DND-41 (cell line): ENCODE results near the gene ELN.

Experiments
- ATAC-seq: fragments of 200-7000 bp; cut with Tn5 transposase; 3 replicates; pipeline ENCODE4 v1.9.1; 2021; ENCODE audit warnings: low read depth; ENCODE audit not compliant: insufficient read depth
- DNase-seq: peaks from one replicate; pipeline ENCODE4 v3.0.0-alpha.2; 2020
- H2AFZ ChIP-seq: 2 replicates; pipeline ENCODE4 v1.6.0; 2012; ENCODE audit warnings: low read depth, low read length
- H3K27ac ChIP-seq: 2 replicates; pipeline ENCODE4 v1.5.1; 2012; ENCODE audit warnings: low read length, inconsistent platforms
- H3K27me3 ChIP-seq: fragments of 200-600 bp; sonication (generic); 2 replicates; pipeline ENCODE4 v1.6.0; 2012; ENCODE audit warnings: low read length, mild to moderate bottlenecking, inconsistent platforms; ENCODE audit not compliant: insufficient read depth, poor library complexity
- H3K36me3 ChIP-seq: 2 replicates; pipeline ENCODE4 v1.5.1; 2012; ENCODE audit warnings: low read length, inconsistent platforms; ENCODE audit not compliant: insufficient read depth
- H3K4me1 ChIP-seq: 2 replicates; pipeline ENCODE4 v1.5.1; 2012; ENCODE audit warnings: mild to moderate bottlenecking, low read length; ENCODE audit not compliant: insufficient read depth
- H3K4me2 ChIP-seq: 2 replicates; pipeline ENCODE4 v1.6.0; 2012; ENCODE audit warnings: mild to moderate bottlenecking, moderate library complexity, low read length, inconsistent platforms; ENCODE audit not compliant: insufficient read depth
- H3K4me3 ChIP-seq, 2 experiments: fragments of 200-600 bp in 1 of 2; shearing (Covaris generic) in 1 of 2; 2 replicates each; pipeline ENCODE4 v1.5.1; 2012 to 2016; ENCODE audit warnings: inconsistent platforms in 2 of 2, low read length in 2 of 2, mild to moderate bottlenecking in 2 of 2, low read depth in 1 of 2, moderate library complexity in 1 of 2
- H3K79me2 ChIP-seq: 2 replicates; pipeline ENCODE4 v1.6.0; 2012; ENCODE audit warnings: low read length, inconsistent platforms; ENCODE audit not compliant: insufficient read depth
- H3K9ac ChIP-seq: 2 replicates; pipeline ENCODE4 v1.6.0; 2012; ENCODE audit warnings: low read depth, mild to moderate bottlenecking, inconsistent platforms, low read length, moderate library complexity
- H3K9me3 ChIP-seq: 2 replicates; pipeline ENCODE4 v1.5.1; 2012; ENCODE audit warnings: low read length, moderate library complexity, mild to moderate bottlenecking, inconsistent platforms; ENCODE audit not compliant: insufficient read depth, severe bottlenecking
- H4K20me1 ChIP-seq: 2 replicates; pipeline ENCODE4 v1.6.0; 2012; ENCODE audit warnings: low read length; ENCODE audit not compliant: insufficient read depth
- CTCF ChIP-seq: IDR thresholded peaks from 2 replicates; pipeline ENCODE4 v1.5.1; 2012; ENCODE audit warnings: borderline replicate concordance, low read length, moderate library complexity, mild to moderate bottlenecking; ENCODE audit not compliant: poor library complexity, severe bottlenecking; ENCODE audit errors: extremely low read depth
- EZH2 ChIP-seq: IDR thresholded peaks from 3 replicates; pipeline ENCODE4 v1.6.1; 2012; ENCODE audit warnings: borderline replicate concordance, low read depth, mild to moderate bottlenecking, moderate library complexity, low read length, inconsistent platforms; ENCODE audit not compliant: severe bottlenecking

The ELN gene

DNA sequence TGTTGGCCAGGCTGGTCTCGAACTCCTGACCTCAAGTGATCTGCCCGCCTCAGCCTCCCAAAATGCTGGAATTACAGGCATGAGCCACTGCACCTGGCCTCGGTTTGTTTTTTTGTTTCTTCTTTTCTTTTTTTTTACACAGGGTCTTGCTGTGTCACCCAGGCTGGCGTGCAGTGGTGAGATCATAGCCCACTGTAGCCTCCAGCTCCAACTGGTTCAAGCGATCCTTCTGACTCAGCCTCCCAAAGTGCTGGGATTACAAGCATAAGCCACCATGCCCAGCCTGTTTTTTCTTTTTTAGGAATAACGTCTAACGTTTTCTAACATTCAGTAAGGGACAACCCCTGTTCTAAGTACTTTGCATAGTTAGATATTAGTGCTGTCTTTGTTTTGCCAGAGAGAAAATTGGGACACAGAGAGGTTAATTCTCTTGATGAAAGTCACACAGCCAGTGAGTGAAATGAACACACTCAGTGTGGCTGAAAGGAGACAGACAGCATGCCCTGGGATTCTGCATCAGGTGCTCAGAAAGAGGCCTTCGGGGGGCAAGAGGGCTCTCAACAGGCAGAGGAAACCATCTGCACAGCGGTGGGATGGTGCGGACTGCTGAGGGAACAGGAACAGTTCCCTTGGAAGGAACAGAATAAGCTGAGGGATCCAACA, 59.9 kb downstream of the ELN start:
- no peak overlapping the region for H3K4me2 ChIP-seq
- TF ChIP-seq CTCF (no peak), EZH2 (no peak)
- peaks cover 17% of the 10 kb centered on the region for H3K4me1 ChIP-seq
- peaks cover 12% of the 10 kb centered on the region for H3K36me3 ChIP-seq
- no peaks in the 10 kb centered on the region for H3K9me3 ChIP-seq
- no peak for DNase-seq
- ATAC-seq: no peak
- H3K27me3 ChIP-seq: no peaks in the 10 kb centered on the region
- no peak overlapping the region for H3K9ac ChIP-seq
- H3K79me2 ChIP-seq: peaks cover 9% of the 10 kb centered on the region; the same call in 1 of the 2 replicates
- no peak overlapping the region for H2AFZ ChIP-seq
- no peak overlapping the region for H3K27ac ChIP-seq
- H4K20me1 ChIP-seq: no peaks in the 10 kb centered on the region
- no peak overlapping the region for H3K4me3 ChIP-seq

GRCh38 chr7:74092321-74092963, 64.5 kb downstream of the ELN start:
- Histone ChIP-seq H3K27me3 (no peaks in the 10 kb centered on the region), H3K4me2 (no peak overlapping the region), H3K36me3 (peaks cover 15% of the 10 kb centered on the region), H3K4me3 (no peak overlapping the region), H3K79me2 (no peaks in the 10 kb centered on the region), H3K9ac (no peak overlapping the region), H3K27ac (no peak overlapping the region), H3K9me3 (no peaks in the 10 kb centered on the region), H4K20me1 (no peaks in the 10 kb centered on the region), H3K4me1 (peaks cover 23% of the 10 kb centered on the region), H2AFZ (no peak overlapping the region)
- TF ChIP-seq CTCF (no peak), EZH2 (no peak)
- DNase-seq (no peak), ATAC-seq (no peak)

DNA sequence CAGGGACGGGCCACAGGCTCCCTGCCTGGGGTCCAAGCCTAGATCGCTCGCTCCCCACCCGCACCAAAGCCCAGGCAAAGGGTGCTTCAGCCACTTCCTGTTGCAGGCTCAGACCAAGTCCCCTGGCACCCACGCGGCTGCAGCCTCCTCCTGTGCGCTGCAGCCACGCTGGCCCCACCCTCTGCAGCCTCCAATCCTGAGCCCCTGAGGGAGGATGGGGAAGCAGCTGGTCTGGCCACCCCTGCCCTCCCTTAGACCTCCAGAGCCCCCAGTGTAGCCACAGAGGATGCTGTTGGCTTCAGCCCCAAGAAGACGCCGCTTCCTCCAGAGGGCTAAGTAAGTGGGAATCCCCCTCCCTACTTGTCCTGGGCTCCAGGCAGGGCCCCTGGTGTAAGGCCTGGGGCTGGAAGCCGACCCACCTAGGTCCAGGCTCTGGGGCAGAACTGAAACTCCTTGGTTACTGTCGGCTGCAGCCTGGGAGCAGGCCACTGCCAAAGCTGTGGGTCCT, 65.0 kb downstream of the ELN start:
- Histone ChIP-seq H3K79me2 (no peaks in the 10 kb centered on the region), H3K9ac (no peak overlapping the region), H3K36me3 (peaks cover 20% of the 10 kb centered on the region), H2AFZ (no peak overlapping the region), H3K9me3 (no peaks in the 10 kb centered on the region), H3K27me3 (no peaks in the 10 kb centered on the region), H3K4me3 (no peak overlapping the region), H4K20me1 (no peaks in the 10 kb centered on the region), H3K4me1 (peaks cover 23% of the 10 kb centered on the region), H3K4me2 (peak overlapping the region; percentile 59; the same call in 1 of the 2 replicates), H3K27ac (peak overlapping the region; percentile 35)
- DNase-seq: no peak
- TF ChIP-seq CTCF: no peak
- no peak for TF ChIP-seq EZH2
- no peak for ATAC-seq
